K562 (cell line): ENCODE measurements around the gene C12orf54.

Experiments used
- CTCF ChIP-seq, 3 experiments: IDR thresholded peaks in 2 of 3; conservative IDR thresholded peaks in 1 of 3; 2 replicates each; pipeline ENCODE4 v1.5.1; 2011 to 2012; ENCODE audit warnings: low read length in 3 of 3, mild to moderate bottlenecking in 3 of 3, control low read depth in 2 of 3, improper control_type of control experiment in 1 of 3, inconsistent platforms in 1 of 3, low read depth in 1 of 3, mixed read lengths in 1 of 3, moderate library complexity in 1 of 3; ENCODE audit not compliant: insufficient read depth in 2 of 3
- EGR1 ChIP-seq: fragments of 450-650 bp; conservative IDR thresholded peaks from 2 replicates; pipeline ENCODE4 v1.6.1; 2017; ENCODE audit warnings: mild to moderate bottlenecking
- ESRRA ChIP-seq: fragments of 450-650 bp; IDR thresholded peaks from 2 replicates; pipeline ENCODE4 v1.6.1; 2014; ENCODE audit warnings: low read depth, mild to moderate bottlenecking, moderate library complexity, borderline replicate concordance
- KLF13 ChIP-seq: fragments of 450-650 bp; IDR thresholded peaks from 2 replicates; pipeline ENCODE4 v1.6.1; 2016; ENCODE audit warnings: missing genetic modification characterization, low read depth, mild to moderate bottlenecking, missing compliant biosample characterization, moderate library complexity, borderline replicate concordance
- MAX ChIP-seq: sonication (generic); formaldehyde crosslinking; IDR thresholded peaks from 2 replicates; pipeline ENCODE4 v1.9.0; 2022; ENCODE audit warnings: mild to moderate bottlenecking, missing genetic modification reagents
- MYNN ChIP-seq, 2 experiments: sonication (generic); formaldehyde crosslinking in 1 of 2; IDR thresholded peaks; 2 replicates each; pipeline versions ENCODE4 v1.5.0 to v1.6.1; 2016 to 2020; ENCODE audit warnings: antibody characterized with exemption in 1 of 2, missing genetic modification reagents in 1 of 2
- NFATC3 ChIP-seq: fragments of 450-650 bp; IDR thresholded peaks from 2 replicates; pipeline ENCODE4 v1.6.1; 2017; ENCODE audit warnings: mild to moderate bottlenecking
- PHB2 ChIP-seq: fragments of 450-650 bp; IDR thresholded peaks from 2 replicates; pipeline ENCODE4 v1.6.1; 2017; ENCODE audit warnings: low read depth
- RFX5 ChIP-seq: IDR thresholded peaks from 2 replicates; pipeline ENCODE4 v1.6.1; 2011; ENCODE audit warnings: low read depth, mild to moderate bottlenecking, improper control_type of control experiment, low read length
- ZNF24 ChIP-seq: fragments of 450-650 bp; IDR thresholded peaks from 2 replicates; pipeline ENCODE4 v1.6.1; 2016
- TF ChIP-seq, protein P1 (sequence below): sonication (generic); formaldehyde crosslinking; IDR thresholded peaks from 2 replicates; pipeline ENCODE4 v1.8.1; 2022; ENCODE audit warnings: missing genetic modification reagents

DNA sequence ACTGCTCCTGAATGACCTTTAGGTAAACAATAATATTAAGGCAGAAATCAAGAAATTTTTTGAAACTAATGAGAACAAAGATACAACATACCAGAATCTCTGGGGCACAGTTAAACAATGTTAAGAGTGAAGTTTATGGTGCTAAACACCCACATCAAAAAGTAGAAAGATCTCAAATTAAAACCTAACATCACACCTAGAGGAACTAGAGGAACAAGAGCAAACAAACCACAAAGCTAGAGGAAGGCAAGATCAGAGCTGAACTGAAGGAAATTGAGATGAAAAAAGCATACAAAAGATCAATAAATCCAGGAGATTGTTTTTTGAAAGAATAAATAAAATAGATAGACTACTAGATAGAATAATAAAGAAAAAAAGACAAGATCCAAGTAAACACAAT is 50.3 kb downstream of the C12orf54 start:
- TF ChIP-seq RFX5, result no peak
- no peak for TF ChIP-seq CTCF (IDR thresholded peaks at IDR 0.05 in 2 of 3, conservative IDR thresholded peaks at IDR 0.05 in 1 of 3; ENCODE audit: insufficient read depth in 2 of 3, low read depth in 1 of 3, low read length in 3 of 3)
- no peak for TF ChIP-seq ESRRA
- TF ChIP-seq MAX (CRISPR knock-in tag), result no peak
- no peak for TF ChIP-seq EGR1
- TF ChIP-seq MYNN (IDR thresholded peaks at IDR 0.05), result no peak
- no peak for TF ChIP-seq MYNN (CRISPR knock-in tag; IDR thresholded peaks at IDR 0.05)
- TF ChIP-seq, protein P1, sequence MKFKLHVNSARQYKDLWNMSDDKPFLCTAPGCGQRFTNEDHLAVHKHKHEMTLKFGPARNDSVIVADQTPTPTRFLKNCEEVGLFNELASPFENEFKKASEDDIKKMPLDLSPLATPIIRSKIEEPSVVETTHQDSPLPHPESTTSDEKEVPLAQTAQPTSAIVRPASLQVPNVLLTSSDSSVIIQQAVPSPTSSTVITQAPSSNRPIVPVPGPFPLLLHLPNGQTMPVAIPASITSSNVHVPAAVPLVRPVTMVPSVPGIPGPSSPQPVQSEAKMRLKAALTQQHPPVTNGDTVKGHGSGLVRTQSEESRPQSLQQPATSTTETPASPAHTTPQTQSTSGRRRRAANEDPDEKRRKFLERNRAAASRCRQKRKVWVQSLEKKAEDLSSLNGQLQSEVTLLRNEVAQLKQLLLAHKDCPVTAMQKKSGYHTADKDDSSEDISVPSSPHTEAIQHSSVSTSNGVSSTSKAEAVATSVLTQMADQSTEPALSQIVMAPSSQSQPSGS, result no peak
- no peak for TF ChIP-seq KLF13 (tag)
- TF ChIP-seq PHB2, result no peak
- no peak for TF ChIP-seq ZNF24
- TF ChIP-seq NFATC3, result no peak
